DMS114 treated with DMSO at 0.1 percent for 48 hours (cell line): ENCODE results near the gene STK32A.

Experiments
- DNase-seq: peaks from one replicate; lab custom pipeline; 2025; ENCODE audit not compliant: unreplicated experiment; lab: John Stamatoyannopoulos, UW

Gene STK32A

DNA sequence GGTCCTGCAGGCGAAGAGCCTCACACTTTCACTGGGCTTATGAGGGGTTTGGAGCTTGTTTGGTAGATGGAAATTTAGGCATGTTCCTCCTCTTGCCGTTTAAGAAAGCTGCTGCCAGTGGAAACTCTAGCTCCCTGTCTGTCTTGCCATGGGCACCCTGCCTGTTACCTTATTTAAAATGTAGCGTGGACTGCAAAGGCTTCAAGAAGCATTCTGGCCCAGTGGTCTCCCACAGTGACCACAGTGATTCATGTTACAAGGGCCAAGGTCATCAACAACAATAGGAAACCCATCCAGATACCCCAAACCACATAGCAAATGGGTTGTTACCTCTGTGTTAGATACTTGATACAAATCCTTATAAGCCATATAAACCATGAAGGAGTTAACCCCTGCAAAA lies 178.4 kb downstream of the STK32A start:
- DNase-seq: no peak

DNA sequence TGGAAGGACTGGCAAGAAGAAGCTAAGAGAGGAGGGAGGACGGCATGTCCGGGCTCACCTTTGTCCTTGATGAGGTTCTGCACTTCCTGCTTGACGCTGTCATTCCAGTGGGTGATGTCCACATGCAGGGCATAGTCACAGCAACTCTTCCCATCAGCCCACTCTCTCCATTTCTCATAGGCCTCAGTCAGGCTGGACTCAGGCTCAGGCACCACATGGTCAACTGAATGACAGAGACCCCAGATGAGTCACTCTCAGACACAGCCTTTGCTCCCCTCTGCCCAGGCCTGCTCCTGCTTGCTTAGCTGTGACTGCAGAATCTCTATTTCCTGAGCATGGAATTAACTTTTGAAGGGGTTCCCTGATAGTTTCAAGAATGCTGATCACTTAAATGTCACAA lies 180.8 kb downstream of the STK32A start:
- no peak for DNase-seq

DNA sequence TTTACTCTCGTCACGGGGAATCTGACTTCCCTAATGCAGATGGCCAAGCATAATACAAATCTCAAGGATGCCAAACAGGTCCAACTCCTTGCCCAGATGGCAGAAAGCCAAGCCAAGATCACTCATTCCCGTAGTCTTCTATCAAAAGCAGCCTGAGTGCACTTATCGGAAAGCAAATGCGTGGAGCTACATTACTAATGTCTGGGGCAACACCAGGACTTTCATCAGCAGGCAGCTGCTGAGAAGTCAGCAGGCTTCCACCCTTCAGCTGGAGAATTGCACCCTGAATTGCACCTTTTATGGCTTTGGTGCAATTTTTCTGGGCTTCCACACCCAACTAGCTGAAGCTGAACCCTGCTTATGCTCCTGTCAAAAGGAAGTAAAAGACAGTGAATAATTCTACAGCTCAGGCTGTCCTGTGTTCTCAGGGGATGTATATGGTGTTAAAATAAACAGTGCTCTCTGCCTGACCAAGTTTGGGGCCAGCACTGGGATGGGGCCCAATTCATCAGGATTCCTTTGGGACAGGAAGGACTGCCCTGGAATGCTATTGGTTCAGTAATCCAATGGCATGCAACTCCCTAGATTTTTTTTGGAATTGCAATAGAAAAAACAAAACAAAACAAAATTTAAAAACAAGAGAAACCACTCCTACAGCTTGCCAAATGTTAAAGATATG lies 182.4 kb downstream of the STK32A start:
- no peak for DNase-seq

- no peak for DNase-seq
Observed at GRCh38 chr5:147418613-147419012, 183.8 kb downstream of the STK32A start.

GRCh38 chr5:147426640-147427327 lies 192.0 kb downstream of the STK32A start:
- DNase-seq: no peak

- DNase-seq: no peak
Observed at GRCh38 chr5:147427521-147428401, 192.9 kb downstream of the STK32A start.

- DNase-seq: no peak
Observed at GRCh38 chr5:147430628-147431027, 195.8 kb downstream of the STK32A start.

DNA sequence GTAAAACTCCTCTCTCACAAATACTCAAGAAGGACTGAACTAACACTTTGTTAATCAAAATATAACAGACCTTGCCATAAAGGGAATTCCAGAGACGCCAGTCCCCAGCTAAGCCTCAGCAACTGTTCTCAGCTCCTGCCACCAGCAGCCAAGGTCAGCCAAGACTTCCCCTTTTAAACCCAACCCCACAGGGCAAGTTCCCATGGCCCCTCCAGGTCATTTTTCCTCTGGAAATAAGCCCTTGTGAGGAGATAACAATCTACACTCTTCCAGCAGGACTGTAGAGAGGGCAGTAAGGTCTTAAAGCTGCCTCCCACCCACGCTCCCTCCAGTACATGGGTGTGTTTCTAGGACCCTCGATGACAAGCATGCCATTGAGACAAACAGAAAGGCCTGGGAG lies 196.8 kb downstream of the STK32A start:
- DNase-seq: no peak

DNA sequence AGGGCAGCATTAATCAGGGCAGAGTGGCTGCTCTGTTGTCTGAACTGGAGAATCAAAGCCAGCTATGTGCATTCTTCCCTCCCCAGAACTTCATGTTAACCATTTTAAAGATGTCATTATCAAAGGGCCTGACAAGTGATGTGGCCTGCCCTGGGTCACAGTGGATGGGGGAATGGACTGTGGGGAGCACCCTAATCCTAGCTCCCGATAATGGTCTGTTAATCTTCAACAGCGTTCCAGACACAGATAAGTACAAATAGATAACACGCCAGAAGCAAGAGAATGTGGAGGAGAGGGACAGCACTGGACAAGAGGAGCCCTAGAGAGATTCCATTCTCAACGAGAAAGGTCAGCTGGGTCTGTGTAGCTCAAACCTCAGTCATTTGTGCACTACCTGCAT lies 197.5 kb downstream of the STK32A start:
- no peak for DNase-seq

DNA sequence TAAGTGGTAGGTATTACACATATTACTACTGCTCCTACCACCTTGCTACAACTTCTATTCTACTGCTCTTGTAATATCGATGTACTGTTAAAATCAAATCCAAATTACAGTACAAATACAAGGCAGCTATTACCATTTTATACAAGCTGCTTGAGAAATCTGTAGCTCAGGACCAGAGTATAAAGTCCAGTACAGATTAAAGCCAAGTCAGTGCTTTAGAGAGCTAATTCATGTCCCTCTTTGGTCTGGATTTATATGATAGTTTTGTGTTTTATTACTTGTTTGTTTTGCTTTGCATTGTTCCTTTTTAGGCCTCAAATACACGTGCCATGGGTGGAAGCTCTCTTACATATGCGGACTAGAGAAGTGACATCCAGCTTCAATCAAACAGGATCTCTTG lies 199.2 kb downstream of the STK32A start:
- DNase-seq: no peak

DNA sequence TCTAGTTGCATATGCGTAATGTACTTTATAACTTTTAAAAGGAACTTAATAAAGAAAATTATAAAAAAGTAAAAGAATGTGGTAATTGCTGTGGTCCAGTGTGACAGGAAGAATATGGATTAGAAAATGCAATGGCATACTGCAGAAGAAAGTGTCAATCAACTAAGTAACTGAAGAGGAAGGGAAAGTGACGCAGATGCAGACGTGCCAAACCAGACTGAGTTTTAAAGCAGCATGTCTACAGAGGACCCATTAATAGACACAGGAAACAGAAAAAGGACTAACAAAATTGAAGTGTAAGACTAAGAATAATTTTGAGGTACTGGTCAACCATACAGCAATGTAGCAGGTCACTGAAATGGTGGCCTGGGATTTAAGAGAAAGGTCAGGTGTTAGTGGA lies 201.8 kb downstream of the STK32A start:
- no peak for DNase-seq

GRCh38 chr5:147437161-147437596 lies 202.4 kb downstream of the STK32A start:
- no peak for DNase-seq
